ENCODE measurements around the gene PARP3.
"Not testable (repeated sequence)": the region's sequence is repeated elsewhere in the genome, so short reads cannot be mapped to it uniquely, and the experiment has no call there.

Gene PARP3

DNA sequence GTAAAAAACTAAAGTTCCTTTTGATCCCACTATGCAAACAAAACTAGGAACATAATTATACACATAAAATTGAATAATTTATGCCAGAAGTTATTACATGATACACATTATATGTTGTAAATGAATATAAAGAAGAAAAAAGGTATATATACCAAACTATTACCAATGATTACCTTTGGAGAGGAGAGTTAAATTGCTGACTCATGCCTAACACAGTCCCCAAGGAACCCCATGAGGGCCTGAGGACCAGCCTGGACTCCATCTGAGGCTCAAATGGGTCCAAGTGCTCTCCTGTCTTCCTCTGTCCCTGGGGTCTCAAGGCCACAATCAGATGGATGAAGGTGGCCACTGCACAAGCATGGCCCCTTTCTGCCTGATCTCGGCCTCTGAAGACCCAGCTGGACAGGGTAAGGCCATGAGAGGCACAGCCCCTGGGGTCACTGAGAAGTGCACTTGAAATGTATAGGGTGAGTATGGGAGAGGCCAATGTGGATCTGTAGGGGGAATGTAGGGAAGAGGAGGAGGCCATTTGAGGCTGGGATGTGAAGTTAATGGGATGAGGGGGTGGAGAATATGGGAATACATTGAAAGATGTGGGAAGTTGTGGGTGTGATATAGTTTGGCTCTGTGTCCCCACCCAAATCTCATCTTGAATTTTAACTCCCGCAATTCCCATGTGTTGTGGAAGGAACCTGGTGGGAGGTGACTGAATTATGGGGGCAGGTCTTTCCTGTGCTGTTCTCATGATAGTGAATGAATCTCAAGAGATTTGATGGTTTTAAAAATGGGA, 37.9 kb upstream of the PARP3 start:
- TF ChIP-seq, protein P1, sequence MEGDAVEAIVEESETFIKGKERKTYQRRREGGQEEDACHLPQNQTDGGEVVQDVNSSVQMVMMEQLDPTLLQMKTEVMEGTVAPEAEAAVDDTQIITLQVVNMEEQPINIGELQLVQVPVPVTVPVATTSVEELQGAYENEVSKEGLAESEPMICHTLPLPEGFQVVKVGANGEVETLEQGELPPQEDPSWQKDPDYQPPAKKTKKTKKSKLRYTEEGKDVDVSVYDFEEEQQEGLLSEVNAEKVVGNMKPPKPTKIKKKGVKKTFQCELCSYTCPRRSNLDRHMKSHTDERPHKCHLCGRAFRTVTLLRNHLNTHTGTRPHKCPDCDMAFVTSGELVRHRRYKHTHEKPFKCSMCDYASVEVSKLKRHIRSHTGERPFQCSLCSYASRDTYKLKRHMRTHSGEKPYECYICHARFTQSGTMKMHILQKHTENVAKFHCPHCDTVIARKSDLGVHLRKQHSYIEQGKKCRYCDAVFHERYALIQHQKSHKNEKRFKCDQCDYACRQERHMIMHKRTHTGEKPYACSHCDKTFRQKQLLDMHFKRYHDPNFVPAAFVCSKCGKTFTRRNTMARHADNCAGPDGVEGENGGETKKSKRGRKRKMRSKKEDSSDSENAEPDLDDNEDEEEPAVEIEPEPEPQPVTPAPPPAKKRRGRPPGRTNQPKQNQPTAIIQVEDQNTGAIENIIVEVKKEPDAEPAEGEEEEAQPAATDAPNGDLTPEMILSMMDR (IDR thresholded peaks at IDR 0.05; ENCODE audit: borderline replicate concordance, insufficient read depth, low read depth, low read length) = no peak
- no peak overlapping the region for H3K4me3 ChIP-seq (ENCODE audit: low read depth, low read length)

GRCh38 chr3:51908026-51908425, 34.1 kb upstream of the PARP3 start:
- TF ChIP-seq, protein P1 (IDR thresholded peaks at IDR 0.05; ENCODE audit: borderline replicate concordance, insufficient read depth, low read depth, low read length) = no peak
- no peak overlapping the region for H3K4me3 ChIP-seq (ENCODE audit: low read depth, low read length)

GRCh38 chr3:51916418-51916817, 25.7 kb upstream of the PARP3 start:
- H3K4me3 ChIP-seq (ENCODE audit: low read depth, low read length) = no peak overlapping the region
- TF ChIP-seq, protein P1 (IDR thresholded peaks at IDR 0.05; ENCODE audit: borderline replicate concordance, insufficient read depth, low read depth, low read length) = no peak

- TF ChIP-seq, protein P1 (IDR thresholded peaks at IDR 0.05; ENCODE audit: borderline replicate concordance, insufficient read depth, low read depth, low read length) = no peak
- H3K4me3 ChIP-seq (ENCODE audit: low read depth, low read length) = no peak overlapping the region
Observed at GRCh38 chr3:51921081-51921578, 21.0 kb upstream of the PARP3 start.

GRCh38 chr3:51927061-51927977, 14.8 kb upstream of the PARP3 start:
- TF ChIP-seq, protein P1 (IDR thresholded peaks at IDR 0.05; ENCODE audit: borderline replicate concordance, insufficient read depth, low read depth, low read length) = no peak
- no peak overlapping the region for H3K4me3 ChIP-seq (ENCODE audit: low read depth, low read length)

DNA sequence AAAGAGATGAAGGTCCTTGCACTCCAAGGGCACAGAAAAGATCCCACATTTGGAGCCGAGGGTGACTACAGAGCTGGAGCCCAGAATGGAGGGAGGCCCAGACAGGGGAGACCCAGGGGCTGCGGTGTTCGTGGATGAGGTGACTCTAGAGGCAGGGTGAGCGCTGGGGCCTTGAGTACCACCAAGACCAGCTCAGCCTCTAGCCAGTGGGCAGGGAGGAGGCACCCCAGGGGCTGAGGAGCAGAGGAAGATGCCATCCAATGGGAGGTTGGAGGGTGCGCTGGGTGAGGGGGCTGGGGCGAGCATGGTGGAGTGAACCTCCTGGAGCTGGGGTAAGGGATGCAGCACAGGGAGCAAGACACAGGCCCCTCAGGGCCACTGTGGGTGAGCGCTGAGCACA, 13.7 kb upstream of the PARP3 start:
- TF ChIP-seq, protein P1 (IDR thresholded peaks at IDR 0.05; ENCODE audit: borderline replicate concordance, insufficient read depth, low read depth, low read length) = no peak
- H3K4me3 ChIP-seq (ENCODE audit: low read depth, low read length) = no peak overlapping the region

DNA sequence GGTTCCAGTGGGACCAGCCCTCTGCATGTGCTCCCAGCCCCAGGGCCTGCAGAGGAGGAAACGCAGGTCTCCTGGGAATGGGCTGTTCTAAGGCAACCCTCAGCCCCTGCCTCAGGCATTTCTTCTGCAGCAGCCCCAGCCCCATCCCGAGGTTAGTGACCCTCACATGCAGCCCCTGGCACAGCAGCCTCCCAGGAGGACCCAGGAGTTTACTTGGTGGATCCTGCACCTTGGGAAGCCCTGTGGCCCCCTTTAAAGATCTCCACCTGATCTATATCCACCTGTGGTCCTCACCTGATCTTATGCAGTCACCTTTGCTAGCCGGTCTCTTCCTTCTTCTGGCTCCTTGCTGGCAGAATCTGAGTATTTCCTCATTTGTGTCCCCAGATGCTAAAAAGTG, 13.2 kb upstream of the PARP3 start:
- H3K4me3 ChIP-seq (ENCODE audit: low read depth, low read length) = not testable (repeated sequence)

All from GM12875 (cell line).